WTC11 (cell line): ENCODE measurements around the gene GPA33. TPM values are rescaled to one million over a fixed set of nuclear protein-coding genes. Genes with fewer than 3 reads are reported as not detected.

Experiments
- ATAC-seq: fragments of 200-7000 bp; cut with Tn5 transposase; 2 replicates; pipeline ENCODE4 v1.10.0; 2021; ENCODE audit warnings: mild to moderate bottlenecking, moderate library complexity
- CTCF ChIA-PET: fragments of 300-600 bp; sonication (Branson Sonifier 250); formaldehyde crosslinking; loops from one replicate; lab custom pipeline; 2021; ENCODE audit warnings: antibody characterized with exemption; lab: Charles Lee
- POLR2A ChIA-PET: fragments of 350-600 bp; sonication (Branson Sonifier 250); formaldehyde crosslinking; loops from one replicate; lab custom pipeline; 2021; ENCODE audit warnings: antibody characterized with exemption; lab: Charles Lee
- DNase-seq: peaks from one replicate; pipeline ENCODE4 v3.0.0; 2021; ENCODE audit warnings: low spot score
- H3K27ac Mint-ChIP-seq: 2 replicates; pipeline ENCODE4 v1.8.0; 2021; ENCODE audit warnings: mixed read lengths
- H3K27me3 Mint-ChIP-seq: 2 replicates; pipeline ENCODE4 v1.8.0; 2021; ENCODE audit warnings: low read depth, mild to moderate bottlenecking, moderate library complexity, mixed read lengths
- H3K36me3 Mint-ChIP-seq: 2 replicates; pipeline ENCODE4 v1.8.0; 2021; ENCODE audit warnings: mixed read lengths
- H3K4me1 Mint-ChIP-seq: 2 replicates; pipeline ENCODE4 v1.8.0; 2022; ENCODE audit warnings: mixed read lengths
- H3K4me3 Mint-ChIP-seq: 2 replicates; pipeline ENCODE4 v1.8.0; 2021; ENCODE audit warnings: mild to moderate bottlenecking, moderate library complexity, mixed read lengths
- H3K9me3 Mint-ChIP-seq: 2 replicates; pipeline ENCODE4 v1.8.0; 2021; ENCODE audit warnings: mixed read lengths
- AR ChIP-seq: fragments of 250-450 bp; sonication (Bioruptor Pico); IDR thresholded peaks from 2 replicates; pipeline ENCODE4 v1.9.0; 2021; ENCODE audit warnings: mild to moderate bottlenecking
- CREB1 ChIP-seq: sonication (generic); formaldehyde crosslinking; IDR thresholded peaks from 2 replicates; pipeline ENCODE4 v1.8.0; 2023; ENCODE audit warnings: mild to moderate bottlenecking, missing genetic modification reagents
- CREM ChIP-seq: sonication (generic); formaldehyde crosslinking; IDR thresholded peaks from 2 replicates; pipeline ENCODE4 v1.8.1; 2022; ENCODE audit warnings: mild to moderate bottlenecking, missing genetic modification reagents, moderate library complexity
- GABPB1 ChIP-seq: sonication (generic); formaldehyde crosslinking; IDR thresholded peaks from 2 replicates; pipeline ENCODE4 v1.8.1; 2023; ENCODE audit warnings: mild to moderate bottlenecking, missing genetic modification reagents
- MAX ChIP-seq: sonication (generic); formaldehyde crosslinking; IDR thresholded peaks from 2 replicates; pipeline ENCODE4 v1.8.0; 2022; ENCODE audit warnings: mild to moderate bottlenecking, missing genetic modification reagents
- STAT6 ChIP-seq: sonication (generic); formaldehyde crosslinking; conservative IDR thresholded peaks from 2 replicates; pipeline ENCODE4 v1.8.1; 2023; ENCODE audit warnings: mild to moderate bottlenecking, low read depth, missing genetic modification reagents, moderate library complexity
- ZBTB21 ChIP-seq: sonication (generic); formaldehyde crosslinking; IDR thresholded peaks from 2 replicates; pipeline ENCODE4 v1.8.1; 2023; ENCODE audit warnings: mild to moderate bottlenecking, missing genetic modification reagents, borderline replicate concordance
- ZNF281 ChIP-seq: sonication (generic); formaldehyde crosslinking; IDR thresholded peaks from 2 replicates; pipeline ENCODE4 v1.8.0; 2023; ENCODE audit warnings: mild to moderate bottlenecking, missing genetic modification reagents
- ZNF512 ChIP-seq: sonication (generic); formaldehyde crosslinking; IDR thresholded peaks from 2 replicates; pipeline ENCODE4 v1.8.1; 2022; ENCODE audit warnings: missing genetic modification reagents, borderline replicate concordance
- total RNA-seq: library from RNA; stranded (reverse); gene quantifications from 3 replicates; pipeline ENCODE4 v1.2.3, GENCODE V29; 2021
- TF ChIP-seq, protein P1 (sequence below): sonication (generic); formaldehyde crosslinking; IDR thresholded peaks from 2 replicates; pipeline ENCODE4 v1.8.1; 2022; ENCODE audit warnings: mild to moderate bottlenecking, missing genetic modification reagents, moderate library complexity, borderline replicate concordance
- TF ChIP-seq, protein P2 (sequence below): sonication (generic); formaldehyde crosslinking; IDR thresholded peaks from 2 replicates; pipeline ENCODE4 v1.8.0; 2023; ENCODE audit warnings: missing genetic modification reagents, mild to moderate bottlenecking, borderline replicate concordance
- TF ChIP-seq, protein P3 (sequence below): sonication (generic); formaldehyde crosslinking; IDR thresholded peaks from 2 replicates; pipeline ENCODE4 v1.8.1; 2023; ENCODE audit warnings: mild to moderate bottlenecking, missing genetic modification reagents, moderate library complexity

The GPA33 gene
- total RNA-seq, 1 experiment from 2014 or later = 0.63 TPM

DNA sequence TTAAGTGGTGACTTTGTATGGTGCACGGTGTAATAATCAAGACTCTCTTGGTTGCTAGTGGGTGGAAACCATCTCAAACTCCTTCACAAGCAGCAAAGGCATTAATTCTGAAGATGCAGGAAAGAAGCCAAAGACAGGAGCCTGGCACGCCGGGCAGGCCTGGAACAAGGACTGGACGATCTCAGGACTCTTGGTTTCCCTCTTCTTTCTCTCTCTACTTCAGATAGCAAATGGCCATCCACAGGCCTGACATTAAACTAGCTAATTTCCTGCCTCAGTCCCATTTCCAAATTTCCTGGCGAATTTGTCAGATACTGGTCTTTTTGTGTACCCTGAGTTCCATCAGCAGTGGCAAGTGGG lies 31.9 kb upstream of the GPA33 start:
- DNase-seq = no peak
- ChIA-PET POLR2A (interaction anchor here (1.5 kb wide), 1 partner anchor 41 kb away, joined by 7 read pairs; no protein-coding TSS in a partner anchor), CTCF (interaction anchor here (0.6 to 2.2 kb wide), 9 partner anchors 30 to 212 kb away, joined by 3 to 15 read pairs (median 3); partner anchors contain the start of gene POU2F1)
- Mint-ChIP-seq H3K9me3 (no peaks in the 10 kb centered on the region), H3K4me1 (peaks cover 50% of the 10 kb centered on the region), H3K27ac (peak overlapping the region; percentile 51; the same call in 1 of the 2 replicates), H3K36me3 (no peaks in the 10 kb centered on the region), H3K27me3 (peaks cover 16% of the 10 kb centered on the region), H3K4me3 (peak overlapping the region; percentile 83)
- TF ChIP-seq, protein P1, sequence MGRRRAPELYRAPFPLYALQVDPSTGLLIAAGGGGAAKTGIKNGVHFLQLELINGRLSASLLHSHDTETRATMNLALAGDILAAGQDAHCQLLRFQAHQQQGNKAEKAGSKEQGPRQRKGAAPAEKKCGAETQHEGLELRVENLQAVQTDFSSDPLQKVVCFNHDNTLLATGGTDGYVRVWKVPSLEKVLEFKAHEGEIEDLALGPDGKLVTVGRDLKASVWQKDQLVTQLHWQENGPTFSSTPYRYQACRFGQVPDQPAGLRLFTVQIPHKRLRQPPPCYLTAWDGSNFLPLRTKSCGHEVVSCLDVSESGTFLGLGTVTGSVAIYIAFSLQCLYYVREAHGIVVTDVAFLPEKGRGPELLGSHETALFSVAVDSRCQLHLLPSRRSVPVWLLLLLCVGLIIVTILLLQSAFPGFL (CRISPR knock-in tag) = no peak
- TF ChIP-seq, protein P2, sequence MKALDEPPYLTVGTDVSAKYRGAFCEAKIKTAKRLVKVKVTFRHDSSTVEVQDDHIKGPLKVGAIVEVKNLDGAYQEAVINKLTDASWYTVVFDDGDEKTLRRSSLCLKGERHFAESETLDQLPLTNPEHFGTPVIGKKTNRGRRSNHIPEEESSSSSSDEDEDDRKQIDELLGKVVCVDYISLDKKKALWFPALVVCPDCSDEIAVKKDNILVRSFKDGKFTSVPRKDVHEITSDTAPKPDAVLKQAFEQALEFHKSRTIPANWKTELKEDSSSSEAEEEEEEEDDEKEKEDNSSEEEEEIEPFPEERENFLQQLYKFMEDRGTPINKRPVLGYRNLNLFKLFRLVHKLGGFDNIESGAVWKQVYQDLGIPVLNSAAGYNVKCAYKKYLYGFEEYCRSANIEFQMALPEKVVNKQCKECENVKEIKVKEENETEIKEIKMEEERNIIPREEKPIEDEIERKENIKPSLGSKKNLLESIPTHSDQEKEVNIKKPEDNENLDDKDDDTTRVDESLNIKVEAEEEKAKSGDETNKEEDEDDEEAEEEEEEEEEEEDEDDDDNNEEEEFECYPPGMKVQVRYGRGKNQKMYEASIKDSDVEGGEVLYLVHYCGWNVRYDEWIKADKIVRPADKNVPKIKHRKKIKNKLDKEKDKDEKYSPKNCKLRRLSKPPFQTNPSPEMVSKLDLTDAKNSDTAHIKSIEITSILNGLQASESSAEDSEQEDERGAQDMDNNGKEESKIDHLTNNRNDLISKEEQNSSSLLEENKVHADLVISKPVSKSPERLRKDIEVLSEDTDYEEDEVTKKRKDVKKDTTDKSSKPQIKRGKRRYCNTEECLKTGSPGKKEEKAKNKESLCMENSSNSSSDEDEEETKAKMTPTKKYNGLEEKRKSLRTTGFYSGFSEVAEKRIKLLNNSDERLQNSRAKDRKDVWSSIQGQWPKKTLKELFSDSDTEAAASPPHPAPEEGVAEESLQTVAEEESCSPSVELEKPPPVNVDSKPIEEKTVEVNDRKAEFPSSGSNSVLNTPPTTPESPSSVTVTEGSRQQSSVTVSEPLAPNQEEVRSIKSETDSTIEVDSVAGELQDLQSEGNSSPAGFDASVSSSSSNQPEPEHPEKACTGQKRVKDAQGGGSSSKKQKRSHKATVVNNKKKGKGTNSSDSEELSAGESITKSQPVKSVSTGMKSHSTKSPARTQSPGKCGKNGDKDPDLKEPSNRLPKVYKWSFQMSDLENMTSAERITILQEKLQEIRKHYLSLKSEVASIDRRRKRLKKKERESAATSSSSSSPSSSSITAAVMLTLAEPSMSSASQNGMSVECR (CRISPR knock-in tag) = no peak
- TF ChIP-seq ZNF281 (CRISPR knock-in tag) = no peak
- TF ChIP-seq CREM (CRISPR knock-in tag) = no peak
- TF ChIP-seq CREB1 (CRISPR knock-in tag) = no peak
- TF ChIP-seq ZBTB21 (CRISPR knock-in tag) = no peak
- TF ChIP-seq MAX = no peak
- TF ChIP-seq AR (CRISPR knock-in tag) = no peak
- TF ChIP-seq ZNF512 (CRISPR knock-in tag) = no peak
- no peak for TF ChIP-seq STAT6 (CRISPR knock-in tag)
- TF ChIP-seq, protein P3, sequence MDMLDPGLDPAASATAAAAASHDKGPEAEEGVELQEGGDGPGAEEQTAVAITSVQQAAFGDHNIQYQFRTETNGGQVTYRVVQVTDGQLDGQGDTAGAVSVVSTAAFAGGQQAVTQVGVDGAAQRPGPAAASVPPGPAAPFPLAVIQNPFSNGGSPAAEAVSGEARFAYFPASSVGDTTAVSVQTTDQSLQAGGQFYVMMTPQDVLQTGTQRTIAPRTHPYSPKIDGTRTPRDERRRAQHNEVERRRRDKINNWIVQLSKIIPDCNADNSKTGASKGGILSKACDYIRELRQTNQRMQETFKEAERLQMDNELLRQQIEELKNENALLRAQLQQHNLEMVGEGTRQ (CRISPR knock-in tag) = no peak
- TF ChIP-seq GABPB1 (CRISPR knock-in tag) = no peak
- ATAC-seq = no peak
